ENCODE results near the gene C12orf54. TPM values are rescaled to one million over a fixed set of nuclear protein-coding genes. Genes with fewer than 3 reads are reported as not detected.
"Not testable (repeated sequence)": the region's sequence is repeated elsewhere in the genome, so short reads cannot be mapped to it uniquely, and the experiment has no call there.

Gene C12orf54
- total and polyA plus RNA-seq, 10 of the 15 experiments (the other 5 are each of a cell fraction or from before 2014, with no cell fraction given), result 0.79 to 7.8 (median 4.2) TPM

DNA sequence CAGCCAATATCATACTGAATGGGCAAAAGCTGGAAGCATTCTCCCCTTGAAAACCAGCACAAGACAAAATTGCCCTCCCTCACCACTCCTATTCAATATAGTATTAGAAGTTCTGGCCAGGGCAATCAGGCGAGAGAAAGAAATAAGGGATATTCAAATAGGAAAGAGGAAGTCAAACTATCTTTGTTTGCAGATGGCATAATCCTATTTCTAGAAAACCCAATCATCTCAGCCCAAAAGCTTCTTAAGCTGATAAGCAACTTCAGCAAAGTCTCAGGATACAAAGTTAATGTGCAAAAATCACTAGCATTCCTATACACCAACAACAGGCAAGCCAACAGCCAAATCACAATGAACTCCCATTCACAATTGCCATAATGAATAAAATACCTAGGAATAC lies 30.9 kb upstream of the C12orf54 start (continued):
- TF ChIP-seq, protein P1, sequence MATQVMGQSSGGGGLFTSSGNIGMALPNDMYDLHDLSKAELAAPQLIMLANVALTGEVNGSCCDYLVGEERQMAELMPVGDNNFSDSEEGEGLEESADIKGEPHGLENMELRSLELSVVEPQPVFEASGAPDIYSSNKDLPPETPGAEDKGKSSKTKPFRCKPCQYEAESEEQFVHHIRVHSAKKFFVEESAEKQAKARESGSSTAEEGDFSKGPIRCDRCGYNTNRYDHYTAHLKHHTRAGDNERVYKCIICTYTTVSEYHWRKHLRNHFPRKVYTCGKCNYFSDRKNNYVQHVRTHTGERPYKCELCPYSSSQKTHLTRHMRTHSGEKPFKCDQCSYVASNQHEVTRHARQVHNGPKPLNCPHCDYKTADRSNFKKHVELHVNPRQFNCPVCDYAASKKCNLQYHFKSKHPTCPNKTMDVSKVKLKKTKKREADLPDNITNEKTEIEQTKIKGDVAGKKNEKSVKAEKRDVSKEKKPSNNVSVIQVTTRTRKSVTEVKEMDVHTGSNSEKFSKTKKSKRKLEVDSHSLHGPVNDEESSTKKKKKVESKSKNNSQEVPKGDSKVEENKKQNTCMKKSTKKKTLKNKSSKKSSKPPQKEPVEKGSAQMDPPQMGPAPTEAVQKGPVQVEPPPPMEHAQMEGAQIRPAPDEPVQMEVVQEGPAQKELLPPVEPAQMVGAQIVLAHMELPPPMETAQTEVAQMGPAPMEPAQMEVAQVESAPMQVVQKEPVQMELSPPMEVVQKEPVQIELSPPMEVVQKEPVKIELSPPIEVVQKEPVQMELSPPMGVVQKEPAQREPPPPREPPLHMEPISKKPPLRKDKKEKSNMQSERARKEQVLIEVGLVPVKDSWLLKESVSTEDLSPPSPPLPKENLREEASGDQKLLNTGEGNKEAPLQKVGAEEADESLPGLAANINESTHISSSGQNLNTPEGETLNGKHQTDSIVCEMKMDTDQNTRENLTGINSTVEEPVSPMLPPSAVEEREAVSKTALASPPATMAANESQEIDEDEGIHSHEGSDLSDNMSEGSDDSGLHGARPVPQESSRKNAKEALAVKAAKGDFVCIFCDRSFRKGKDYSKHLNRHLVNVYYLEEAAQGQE (IDR thresholded peaks at IDR 0.05; ENCODE audit: low read depth, low read length), result no peak
- TF ChIP-seq ZNF274 (IDR thresholded peaks at IDR 0.05; ENCODE audit: insufficient read depth, insufficient read length) (no peak), MTA3 (IDR thresholded peaks at IDR 0.05; ENCODE audit: borderline replicate concordance, low read length) (no peak), JUND (IDR thresholded peaks at IDR 0.05; ENCODE audit: low read depth, low read length) (no peak), CBFB (IDR thresholded peaks at IDR 0.05; ENCODE audit: low read depth) (no peak), ZZZ3 (IDR thresholded peaks at IDR 0.05; ENCODE audit: control insufficient read depth, insufficient read length, low read depth) (no peak)
- TF ChIP-seq, protein P2, sequence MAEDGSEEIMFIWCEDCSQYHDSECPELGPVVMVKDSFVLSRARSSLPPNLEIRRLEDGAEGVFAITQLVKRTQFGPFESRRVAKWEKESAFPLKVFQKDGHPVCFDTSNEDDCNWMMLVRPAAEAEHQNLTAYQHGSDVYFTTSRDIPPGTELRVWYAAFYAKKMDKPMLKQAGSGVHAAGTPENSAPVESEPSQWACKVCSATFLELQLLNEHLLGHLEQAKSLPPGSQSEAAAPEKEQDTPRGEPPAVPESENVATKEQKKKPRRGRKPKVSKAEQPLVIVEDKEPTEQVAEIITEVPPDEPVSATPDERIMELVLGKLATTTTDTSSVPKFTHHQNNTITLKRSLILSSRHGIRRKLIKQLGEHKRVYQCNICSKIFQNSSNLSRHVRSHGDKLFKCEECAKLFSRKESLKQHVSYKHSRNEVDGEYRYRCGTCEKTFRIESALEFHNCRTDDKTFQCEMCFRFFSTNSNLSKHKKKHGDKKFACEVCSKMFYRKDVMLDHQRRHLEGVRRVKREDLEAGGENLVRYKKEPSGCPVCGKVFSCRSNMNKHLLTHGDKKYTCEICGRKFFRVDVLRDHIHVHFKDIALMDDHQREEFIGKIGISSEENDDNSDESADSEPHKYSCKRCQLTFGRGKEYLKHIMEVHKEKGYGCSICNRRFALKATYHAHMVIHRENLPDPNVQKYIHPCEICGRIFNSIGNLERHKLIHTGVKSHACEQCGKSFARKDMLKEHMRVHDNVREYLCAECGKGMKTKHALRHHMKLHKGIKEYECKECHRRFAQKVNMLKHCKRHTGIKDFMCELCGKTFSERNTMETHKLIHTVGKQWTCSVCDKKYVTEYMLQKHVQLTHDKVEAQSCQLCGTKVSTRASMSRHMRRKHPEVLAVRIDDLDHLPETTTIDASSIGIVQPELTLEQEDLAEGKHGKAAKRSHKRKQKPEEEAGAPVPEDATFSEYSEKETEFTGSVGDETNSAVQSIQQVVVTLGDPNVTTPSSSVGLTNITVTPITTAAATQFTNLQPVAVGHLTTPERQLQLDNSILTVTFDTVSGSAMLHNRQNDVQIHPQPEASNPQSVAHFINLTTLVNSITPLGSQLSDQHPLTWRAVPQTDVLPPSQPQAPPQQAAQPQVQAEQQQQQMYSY (CRISPR knock-in tag; IDR thresholded peaks at IDR 0.05), result no peak

DNA sequence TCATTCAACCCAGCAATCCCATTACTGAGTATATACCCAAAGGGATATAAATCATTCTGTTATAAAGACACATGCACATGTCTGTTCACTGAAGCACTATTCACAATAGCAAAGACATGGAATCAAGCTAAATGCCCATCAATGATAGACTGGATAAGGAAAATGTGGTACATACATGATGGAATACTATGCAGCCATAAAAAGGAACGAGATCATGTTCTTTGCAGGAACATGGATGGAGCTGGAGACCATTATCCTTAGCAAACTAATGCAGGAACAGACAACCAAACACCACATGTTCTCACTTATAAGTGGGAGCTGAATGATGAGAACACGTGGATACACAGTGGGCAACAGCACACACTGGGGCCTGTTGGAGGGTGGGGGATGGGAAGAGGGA lies 29.3 kb upstream of the C12orf54 start:
- not testable (repeated sequence) for ATAC-seq
- intact Hi-C loops (cut with micrococcal nuclease; ENCODE audit: unreplicated experiment), result loop anchor here (10.0 kb wide), 1 partner anchor 162 kb away; no protein-coding TSS in a partner anchor

More for the DNA sequence above, 29.3 kb upstream of the C12orf54 start:
- H3K27me3 ChIP-seq (replicated peaks in 1 of 2; ENCODE audit: control insufficient read depth in 2 of 2, insufficient read depth in 2 of 2, low read length in 1 of 2); in situ Hi-C loops (cut with MboI); H3K36me3 ChIP-seq (ENCODE audit: control insufficient read depth in 2 of 2, insufficient read depth in 2 of 2, low read length in 1 of 2); H4K20me1 ChIP-seq (ENCODE audit: control insufficient read depth, insufficient read depth); H2AFZ ChIP-seq (ENCODE audit: control insufficient read depth, low read depth, low read length); RAD21 ChIA-PET (ENCODE audit: unreplicated experiment); POLR2A ChIA-PET; BruUV-seq (replicated peaks); H3K4me1 ChIP-seq (ENCODE audit: control insufficient read depth, insufficient read depth, low read length); H3K4me2 ChIP-seq (ENCODE audit: control insufficient read depth, insufficient read depth); FAIRE-seq; H3K27ac ChIP-seq (ENCODE audit: control insufficient read depth, insufficient read depth); H3K9me3 ChIP-seq (replicated peaks; ENCODE audit: control insufficient read depth, insufficient read depth, low read length); H3K79me2 ChIP-seq (ENCODE audit: control insufficient read depth, insufficient read depth, low read length); DNase-seq (ENCODE audit: low read depth, low spot score); H3K4me3 ChIP-seq; CTCF ChIA-PET; H3K9ac ChIP-seq (ENCODE audit: control insufficient read depth, insufficient read depth, low read length): not testable (repeated sequence)
- 10% methylated on average over 2 of the region's 2 CpGs for WGBS (ENCODE audit: insufficient coverage, insufficient replicate concordance, low lambda C conversion rate, missing lambda C conversion rate)
- SMC1A ChIA-PET (ENCODE audit: uncharacterized antibody, unreplicated experiment), result interaction anchor here (1.1 kb wide), 1 partner anchor 37 kb away, joined by 3 read pairs; no protein-coding TSS in a partner anchor
